HL-60/S4 treated with retinoic acid at 250 ng/mL for 4 days and 3 days (cell line): ENCODE measurements around the gene TPH2.

Experiments
- in situ Hi-C: fragments of 300-500 bp; cut with MboI; formaldehyde crosslinking; loops from 2 replicates; pipeline ENCODE4 v1.7.0; 2022; ENCODE audit warnings: low sequenced_read_pairs

Gene TPH2

DNA sequence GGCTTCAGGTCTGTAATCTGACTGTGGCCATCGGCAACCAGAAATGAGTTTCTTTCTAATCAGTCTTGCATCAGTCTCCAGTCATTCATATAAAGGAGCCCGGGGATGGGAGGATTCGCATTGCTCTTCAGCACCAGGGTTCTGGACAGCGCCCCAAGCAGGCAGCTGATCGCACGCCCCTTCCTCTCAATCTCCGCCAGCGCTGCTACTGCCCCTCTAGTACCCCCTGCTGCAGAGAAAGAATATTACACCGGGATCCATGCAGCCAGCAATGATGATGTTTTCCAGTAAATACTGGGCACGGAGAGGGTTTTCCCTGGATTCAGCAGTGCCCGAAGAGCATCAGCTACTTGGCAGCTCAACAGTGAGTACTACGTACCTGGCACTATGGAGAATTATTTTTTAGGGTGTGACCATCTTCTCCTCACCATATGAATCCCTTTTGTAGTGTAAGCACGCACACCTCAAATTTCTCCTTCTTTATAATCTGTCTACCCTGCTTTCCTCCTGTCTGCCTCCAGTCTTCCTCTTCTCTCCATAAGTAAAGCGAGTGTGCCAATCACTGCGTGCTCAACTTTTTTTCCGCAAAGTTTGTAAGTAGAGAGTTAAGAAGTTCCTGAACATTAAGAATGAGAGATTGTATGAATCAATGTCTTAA lies at the start of gene TPH2:
Gene TPH2, plus strand, starts transcription at position 118 of the 658 bp plus-strand sequence. Its CDS starts 142 bp downstream, at position 260.
- in situ Hi-C loops = no loop called here

GRCh38 chr12:71890475-71890874 lies 48.2 kb upstream of the TPH2 start:
- in situ Hi-C loops = no loop called here

DNA sequence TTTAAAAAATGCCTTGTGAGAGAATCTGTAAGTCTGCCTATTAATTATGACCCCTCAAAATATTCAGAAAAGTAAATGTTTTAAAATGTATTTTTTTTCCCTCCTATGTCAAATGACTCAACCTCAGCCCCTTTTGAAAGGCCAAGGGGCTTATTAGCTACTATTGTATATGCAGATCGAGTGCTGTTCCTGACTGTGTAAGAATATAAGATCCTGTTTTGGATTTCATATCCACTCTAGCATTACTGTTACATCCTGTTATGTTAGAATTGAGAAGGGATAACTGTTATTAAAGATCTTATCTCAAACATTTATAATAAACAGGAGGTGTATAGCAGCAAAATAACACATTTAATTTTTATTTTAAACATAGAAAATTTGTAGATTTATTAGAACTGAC lies 46.6 kb upstream of the TPH2 start:
- in situ Hi-C loops = no loop called here

GRCh38 chr12:71896205-71896882 lies 42.3 kb upstream of the TPH2 start:
- in situ Hi-C loops = no loop called here

DNA sequence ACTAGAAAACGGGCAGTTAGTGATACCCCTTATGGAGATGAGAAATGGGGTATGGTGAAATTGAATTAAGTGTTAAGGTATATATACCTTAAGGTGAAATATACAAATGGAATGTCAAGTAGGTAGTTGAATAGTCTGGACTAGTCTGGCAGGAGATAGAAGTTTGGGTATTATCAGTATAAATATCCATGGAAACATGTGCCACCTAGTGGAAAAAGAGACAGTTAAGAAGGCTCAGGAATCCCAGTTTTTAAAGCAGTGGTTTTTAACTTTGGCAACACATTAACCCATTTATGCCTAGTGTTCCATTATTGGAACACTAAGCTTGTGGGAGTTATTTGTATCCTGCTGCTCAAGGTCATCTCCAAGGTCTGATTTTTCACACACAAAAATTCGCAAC lies 38.6 kb upstream of the TPH2 start:
- in situ Hi-C loops = no loop called here

DNA sequence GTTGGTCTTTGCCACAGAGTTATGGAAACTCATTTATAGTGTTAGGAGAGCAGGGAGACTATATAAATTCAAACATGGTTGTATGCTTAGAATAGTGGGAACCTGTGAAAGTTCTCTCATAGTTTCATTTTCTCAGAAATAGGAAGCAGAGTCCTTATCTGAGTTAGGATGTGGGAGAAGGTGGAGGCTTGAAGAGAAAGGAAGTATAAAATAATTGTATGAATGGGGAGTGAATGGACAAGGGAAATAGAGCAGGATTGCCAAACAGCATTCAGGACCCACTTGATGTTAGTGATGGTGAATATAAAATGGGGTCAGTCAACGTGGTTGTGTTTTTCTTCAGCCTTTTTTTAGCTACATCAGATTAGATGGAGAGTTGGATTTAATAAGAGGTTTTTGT lies 34.0 kb upstream of the TPH2 start:
- in situ Hi-C loops = no loop called here

- in situ Hi-C loops = no loop called here
Observed at GRCh38 chr12:71935594-71935993, 3.1 kb upstream of the TPH2 start.

GRCh38 chr12:71940068-71940467 lies 1.4 kb downstream of the TPH2 start:
- in situ Hi-C loops = no loop called here

GRCh38 chr12:71941174-71941573 lies 2.5 kb downstream of the TPH2 start:
- in situ Hi-C loops = no loop called here

DNA sequence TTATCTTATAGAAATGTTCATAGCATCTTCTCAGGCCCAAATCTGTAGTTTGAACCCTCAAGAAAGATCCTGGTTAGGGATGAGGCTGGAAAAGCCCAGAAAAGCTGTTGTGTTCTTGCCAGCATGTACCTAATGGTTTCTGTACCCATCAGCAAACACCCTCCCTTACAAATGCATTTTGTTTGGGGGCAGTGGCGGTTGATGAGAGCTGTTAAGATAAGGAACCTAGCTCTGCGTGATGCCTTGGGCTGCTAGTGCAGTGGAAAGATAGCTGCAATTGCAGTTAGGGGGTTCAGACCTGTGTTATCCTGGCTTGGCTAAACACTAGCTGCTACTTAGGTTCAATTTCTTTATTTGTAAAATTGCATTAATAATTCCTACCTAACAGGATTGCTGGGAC lies 3.6 kb downstream of the TPH2 start:
- in situ Hi-C loops = no loop called here

GRCh38 chr12:71942703-71943102 lies 4.1 kb downstream of the TPH2 start:
- in situ Hi-C loops = no loop called here

DNA sequence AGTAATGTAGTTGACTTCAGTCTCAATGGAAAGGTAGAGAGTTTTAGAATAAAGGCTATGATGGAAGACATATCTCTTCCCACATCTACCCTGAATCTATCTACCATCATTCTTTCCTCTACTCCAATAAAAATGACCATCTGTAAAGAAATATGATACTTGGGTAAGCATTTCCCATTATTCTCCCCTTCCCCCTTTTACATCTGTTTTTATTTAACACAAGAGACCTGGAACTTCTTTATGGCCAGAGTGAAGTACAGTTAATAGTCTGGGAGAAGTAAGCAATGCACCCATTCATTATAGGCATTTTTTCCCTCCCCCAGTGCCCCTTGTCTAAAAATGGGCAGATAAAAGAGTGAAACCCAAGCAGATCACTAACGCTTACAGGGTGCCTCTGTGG lies 6.5 kb downstream of the TPH2 start:
- in situ Hi-C loops = no loop called here

- in situ Hi-C loops = no loop called here
Observed at GRCh38 chr12:71945883-71946282, 7.2 kb downstream of the TPH2 start.

DNA sequence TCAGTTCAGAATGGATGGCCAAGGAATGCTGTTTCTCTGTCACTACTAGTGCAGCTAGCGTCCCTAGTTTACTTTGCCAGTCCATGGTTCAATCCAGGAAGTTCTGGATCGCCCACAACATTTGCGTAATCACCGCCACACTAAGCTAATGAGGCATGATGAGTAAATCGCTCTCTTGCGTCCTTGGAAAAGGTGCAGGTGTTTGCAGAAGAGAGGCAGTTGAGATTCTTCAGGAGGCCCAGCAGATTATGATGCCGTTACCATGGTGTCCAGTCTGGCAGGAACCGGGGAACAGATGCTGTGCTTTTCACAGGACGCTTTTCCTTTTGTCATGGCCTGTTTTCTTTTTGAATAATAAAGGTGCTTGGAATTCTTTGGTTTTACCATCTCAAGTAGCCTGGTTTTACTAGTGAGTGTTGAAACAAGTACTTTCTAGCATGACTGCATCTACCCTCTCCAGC lies 9.0 kb downstream of the TPH2 start:
- in situ Hi-C loops = no loop called here

GRCh38 chr12:71948390-71948789 lies 9.7 kb downstream of the TPH2 start:
- in situ Hi-C loops = no loop called here

- in situ Hi-C loops = no loop called here
Observed at GRCh38 chr12:71949646-71950045, 11.0 kb downstream of the TPH2 start.

- in situ Hi-C loops = no loop called here
Observed at GRCh38 chr12:71950404-71950803, 11.8 kb downstream of the TPH2 start.

DNA sequence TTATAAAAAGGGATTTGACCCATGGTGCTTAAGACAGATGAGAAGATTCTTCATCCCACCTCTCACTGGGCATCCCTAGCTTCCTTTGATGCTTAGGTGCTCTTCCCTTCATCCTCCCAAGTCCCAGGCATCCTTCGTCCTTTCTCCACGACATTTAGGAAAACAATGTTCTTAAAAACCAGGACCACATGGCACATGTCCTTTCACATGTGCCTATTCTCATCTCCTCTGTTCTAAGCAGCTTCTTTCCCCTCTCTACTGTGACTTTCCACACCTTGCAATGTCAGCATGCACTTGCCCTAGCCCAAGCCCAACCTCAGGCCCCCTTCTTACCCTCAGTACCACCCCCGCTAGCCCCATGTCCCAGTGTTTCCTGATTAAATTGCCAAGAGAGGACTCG lies 12.2 kb downstream of the TPH2 start:
- in situ Hi-C loops = no loop called here

GRCh38 chr12:71954083-71954778 lies 15.6 kb downstream of the TPH2 start:
- in situ Hi-C loops = no loop called here

DNA sequence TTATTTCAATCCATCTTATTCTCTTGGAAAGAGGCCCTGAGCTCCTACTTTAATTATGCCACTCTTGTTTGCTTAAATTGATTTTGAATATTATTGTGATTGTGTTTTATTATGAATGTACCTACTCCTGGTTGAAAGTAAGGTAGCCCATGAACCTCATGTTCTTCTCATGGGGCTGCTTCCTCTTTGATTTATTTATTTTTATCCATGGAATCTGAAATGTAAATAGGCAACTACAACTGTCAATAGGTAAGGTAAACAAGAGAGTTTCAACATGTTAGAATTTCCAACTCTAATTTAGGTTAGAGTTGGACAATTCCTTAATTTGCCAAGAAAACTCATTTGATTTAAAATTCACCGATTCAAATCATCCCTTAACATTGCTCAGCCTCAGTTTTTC lies 16.2 kb downstream of the TPH2 start:
- in situ Hi-C loops = no loop called here

- in situ Hi-C loops = no loop called here
Observed at GRCh38 chr12:71955970-71956369, 17.3 kb downstream of the TPH2 start.

GRCh38 chr12:71958056-71958455 lies 19.4 kb downstream of the TPH2 start:
- in situ Hi-C loops = no loop called here
